ENCODE measurements around the gene AOX1. TPM values are rescaled to one million over a fixed set of nuclear protein-coding genes. Genes with fewer than 3 reads are reported as not detected.

AOX1 gene
- polyA plus RNA-seq, 2 of the 4 experiments (the other 2 are of a cell fraction) = 3.6 to 5.4 TPM

GRCh38 chr2:200618054-200618419, 32.2 kb downstream of the AOX1 start:
- Histone ChIP-seq H3K27ac (peak overlapping the region; percentile 64 to 78), H3K9me3 (no peaks in the 10 kb centered on the region), H3K4me3 (no peak overlapping the region), H3K4me1 (peaks cover 66% of the 10 kb centered on the region), H3K4me2 (peak overlapping the region; percentile 53; the same call in 1 of the 3 replicates)
- WGBS (ENCODE audit: missing lambda C conversion rate) = 44% methylated on average over 3 of the region's 3 CpGs
- POLR2A ChIA-PET = no interaction called here
- DNase-seq (ENCODE audit: low read depth in 1 of 2, low spot score in 1 of 2) (no peak), ATAC-seq (no peak), FAIRE-seq (no peak)
- CTCF ChIA-PET = interaction anchor here (0.9 to 1.9 kb wide), 9 partner anchors 11 to 106 kb away, joined by 3 to 7 read pairs (median 3); no protein-coding TSS in a partner anchor
- peak; percentile 36 for TF ChIP-seq MAFK (IDR thresholded peaks at IDR 0.05; ENCODE audit: partially characterized antibody)
- peak; percentile 44; the same call in 1 of the 2 replicates for TF ChIP-seq NFE2L2 (conservative IDR thresholded peaks at IDR 0.05; ENCODE audit: low read length)
- TF ChIP-seq NR3C1 (IDR thresholded peaks at IDR 0.05) = no peak

GRCh38 chr2:200618590-200619021, 32.8 kb downstream of the AOX1 start:
- ATAC-seq = peak; percentile 72 to 79; a peak in 5 of 6 replicates
- FAIRE-seq = no peak
- CTCF ChIA-PET = interaction anchor here (0.6 to 1.9 kb wide), 12 partner anchors 13 to 496 kb away, joined by 3 to 7 read pairs (median 3); no protein-coding TSS in a partner anchor
- peak in 1 of 2 experiments; percentile 76 for DNase-seq (ENCODE audit: low read depth in 1 of 2, low spot score in 1 of 2)
- Histone ChIP-seq H3K27ac (peak overlapping the region; percentile 64 to 72), H3K9me3 (no peaks in the 10 kb centered on the region), H3K4me1 (peaks cover 61% of the 10 kb centered on the region), H3K4me2 (peak overlapping the region; percentile 53), H3K4me3 (no peak overlapping the region)
- TF ChIP-seq CBX8 (IDR thresholded peaks at IDR 0.05) (no peak), RAD21 (conservative IDR thresholded peaks at IDR 0.05 in 1 of 2, IDR thresholded peaks at IDR 0.05 in 1 of 2) (peak; percentile 68 to 74), CHD4 (IDR thresholded peaks at IDR 0.05; ENCODE audit: borderline replicate concordance) (no peak), RNF2 (IDR thresholded peaks at IDR 0.05; ENCODE audit: borderline replicate concordance, low read depth) (no peak), CTCF (IDR thresholded peaks at IDR 0.05) (peak; percentile 51), KDM1A (IDR thresholded peaks at IDR 0.05; ENCODE audit: low read depth) (no peak), SMC3 (IDR thresholded peaks at IDR 0.05) (peak; percentile 69), ELK1 (IDR thresholded peaks at IDR 0.05; ENCODE audit: low read depth, low read length) (no peak), TP53 (CRISPR knock-in tag; IDR thresholded peaks at IDR 0.05) (no peak)
- 29% methylated on average over 3 of the region's 3 CpGs for WGBS (ENCODE audit: missing lambda C conversion rate)
- POLR2A ChIA-PET = interaction anchor here (0.8 kb wide), 1 partner anchor 85 kb away, joined by 3 read pairs; no protein-coding TSS in a partner anchor

- CTCF ChIA-PET = interaction anchor here (0.7 to 1.9 kb wide), 9 partner anchors 17 to 134 kb away, joined by 3 to 7 read pairs (median 4); no protein-coding TSS in a partner anchor
- peak overlapping the region; percentile 64 to 72 for H3K27ac ChIP-seq
- POLR2A ChIA-PET = interaction anchor here (0.8 kb wide), 1 partner anchor 84 kb away, joined by 3 read pairs; no protein-coding TSS in a partner anchor
- peaks cover 58% of the 10 kb centered on the region for H3K4me1 ChIP-seq
- no peak overlapping the region for H3K4me3 ChIP-seq
- ATAC-seq (peak; percentile 33 to 74), DNase-seq (ENCODE audit: low read depth in 1 of 2, low spot score in 1 of 2) (peak in 1 of 2 experiments; percentile 62), FAIRE-seq (no peak)
- no peaks in the 10 kb centered on the region for H3K9me3 ChIP-seq
- WGBS (ENCODE audit: missing lambda C conversion rate) = 8% methylated on average over 2 of the region's 2 CpGs
- peak overlapping the region; percentile 53 for H3K4me2 ChIP-seq
- TF ChIP-seq ZC3H11A (IDR thresholded peaks at IDR 0.05) = no peak
- peak; percentile 42; the same call in 1 of the 2 replicates for TF ChIP-seq GATA3 (IDR thresholded peaks at IDR 0.05; ENCODE audit: borderline replicate concordance)
- TF ChIP-seq MAX (IDR thresholded peaks at IDR 0.05) = 0 out of 2 replicates have a peak, but pooled peaks have one; percentile 30
- 0 out of 5 replicates have a peak, but pooled peaks of 1 of the 2 experiments have one; percentile 34 for TF ChIP-seq JUN (IDR thresholded peaks at IDR 0.05)
- no peak for TF ChIP-seq BCL3 (IDR thresholded peaks at IDR 0.05)
- TF ChIP-seq REST (IDR thresholded peaks at IDR 0.05) = no peak
- TF ChIP-seq RAD21 (conservative IDR thresholded peaks at IDR 0.05 in 1 of 2, IDR thresholded peaks at IDR 0.05 in 1 of 2) = 0 out of 5 replicates have a peak, but pooled peaks of 1 of the 2 experiments have one; percentile 18
- peak; percentile 24 to 58; a peak in 2 of 5 replicates for TF ChIP-seq EP300 (IDR thresholded peaks at IDR 0.05)
- peak; percentile 44 to 62; a peak in 2 of 4 replicates for TF ChIP-seq CEBPB (IDR thresholded peaks at IDR 0.05)
- no peak for TF ChIP-seq TFCP2L1 (CRISPR knock-in tag; IDR thresholded peaks at IDR 0.05)
Measured at GRCh38 chr2:200619279-200619678, 33.5 kb downstream of the AOX1 start.
